Measurements from ENCODE around the gene TSC22D2. TPM values are rescaled to one million over a fixed set of nuclear protein-coding genes. Genes with fewer than 3 reads are reported as not detected.

The TSC22D2 gene
- total RNA-seq, 1 experiment from 2014 or later = 43.1 TPM

DNA sequence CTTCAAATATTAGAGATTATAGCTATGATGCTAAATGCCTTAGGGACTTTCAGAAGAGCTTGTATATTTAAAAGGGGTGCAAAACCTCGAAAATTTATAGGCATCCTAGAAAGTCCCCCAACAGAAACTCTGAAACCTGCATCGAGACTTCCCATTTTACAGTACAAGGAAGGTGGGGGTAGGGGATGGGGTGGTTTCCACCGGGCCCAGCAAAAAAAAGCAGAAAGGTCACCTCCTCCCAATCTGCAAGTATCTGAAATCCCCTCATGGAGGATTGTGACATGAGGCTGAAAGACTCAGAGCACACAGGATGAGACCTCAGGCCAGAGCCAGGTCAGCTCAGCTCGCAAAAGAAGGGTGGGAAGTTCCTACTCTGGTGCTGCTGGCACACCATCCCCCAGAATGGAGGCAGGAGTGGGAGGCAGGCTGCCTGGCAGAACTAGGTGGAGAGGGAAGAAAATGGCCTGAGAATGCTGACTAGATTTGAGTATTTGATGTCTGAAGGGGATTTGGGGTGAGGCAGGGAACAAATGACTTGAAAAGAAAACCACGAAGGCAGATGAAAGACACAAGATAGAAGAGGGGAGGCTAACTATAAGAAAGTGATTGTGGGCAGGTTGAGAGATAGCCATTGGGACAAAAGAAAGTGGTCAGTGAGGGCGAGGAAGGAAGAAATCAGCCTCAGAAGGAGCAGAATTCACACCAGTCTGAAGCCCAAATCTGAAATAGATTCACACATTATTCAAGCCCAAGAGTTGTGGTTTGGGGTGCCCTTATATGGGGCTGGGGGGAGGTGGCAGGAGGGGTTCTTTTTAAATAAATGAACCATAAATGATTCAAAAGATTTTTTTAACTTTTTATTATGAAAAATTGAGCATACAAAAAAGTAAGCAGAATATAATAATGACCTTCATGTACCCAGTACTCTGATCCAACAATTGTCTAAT is 22.5 kb upstream of the TSC22D2 start:
- no peak for DNase-seq (ENCODE audit: low read depth, low spot score)
- BruUV-seq (replicated peaks) = no TSS peak
- Histone ChIP-seq H3K4me1 (ENCODE audit: control insufficient read depth, insufficient read depth, low read length) (peaks cover 13% of the 10 kb centered on the region), H3K4me3 (ENCODE audit: low read depth in 2 of 2, low read length in 2 of 2) (no peak overlapping the region), H3K27ac (ENCODE audit: low read length) (peak overlapping the region; percentile 70), H3K9me3 (ENCODE audit: control insufficient read depth, insufficient read depth, low read depth, low read length) (no peaks in the 10 kb centered on the region), H3K36me3 (ENCODE audit: control insufficient read depth, insufficient read depth, low read length) (no peaks in the 10 kb centered on the region), H3K27me3 (ENCODE audit: control insufficient read depth, insufficient read depth, low read length) (no peaks in the 10 kb centered on the region)
- intact Hi-C loops (cut with micrococcal nuclease; ENCODE audit: unreplicated experiment) (no loop called here), in situ Hi-C loops (cut with HindIII; ENCODE audit: low pct_unique_long_range_greater_than_20kb, low sequenced_read_pairs) (no loop called here)
- CTCF ChIA-PET = no interaction called here
- peak; percentile 51 for ATAC-seq
- POLR2A ChIA-PET = interaction anchor here (0.7 to 1.2 kb wide), 2 partner anchors 23 to 825 kb away, joined by 3 read pairs; partner anchors contain the start of gene TSC22D2
- TF ChIP-seq CTCF (IDR thresholded peaks at IDR 0.05) (no peak), TCF7L2 (IDR thresholded peaks at IDR 0.05; ENCODE audit: low read depth, low read length) (no peak), REST (IDR thresholded peaks at IDR 0.05; ENCODE audit: insufficient read depth in 1 of 2, low read depth in 2 of 2, low read length in 1 of 2) (no peak)

GRCh38 chr3:150388498-150389418 is 19.3 kb upstream of the TSC22D2 start:
- TF ChIP-seq CTCF (IDR thresholded peaks at IDR 0.05) (no peak), POLR2AphosphoS5 (IDR thresholded peaks at IDR 0.05; ENCODE audit: low read depth, low read length) (no peak), TCF7L2 (IDR thresholded peaks at IDR 0.05; ENCODE audit: low read depth, low read length) (no peak)
- H3K36me3 ChIP-seq (ENCODE audit: control insufficient read depth, insufficient read depth, low read length) = no peaks in the 10 kb centered on the region
- in situ Hi-C loops (cut with HindIII; ENCODE audit: low pct_unique_long_range_greater_than_20kb, low sequenced_read_pairs) = no loop called here
- intact Hi-C loops (cut with micrococcal nuclease; ENCODE audit: unreplicated experiment) = no loop called here
- POLR2A ChIA-PET = no interaction called here
- no peak overlapping the region for H3K4me3 ChIP-seq (ENCODE audit: low read depth in 2 of 2, low read length in 2 of 2)
- H3K27ac ChIP-seq (ENCODE audit: low read length) = no peak overlapping the region
- no peak for DNase-seq (ENCODE audit: low read depth, low spot score)
- H3K4me1 ChIP-seq (ENCODE audit: control insufficient read depth, insufficient read depth, low read length) = peaks cover 13% of the 10 kb centered on the region
- CTCF ChIA-PET = no interaction called here
- no peak for ATAC-seq
- H3K9me3 ChIP-seq (ENCODE audit: control insufficient read depth, insufficient read depth, low read depth, low read length) = no peaks in the 10 kb centered on the region
- BruUV-seq (replicated peaks) = no TSS peak
- no peaks in the 10 kb centered on the region for H3K27me3 ChIP-seq (ENCODE audit: control insufficient read depth, insufficient read depth, low read length)
